GM21447 (cell line): ENCODE results near the gene CAMK2A.
"Not testable (repeated sequence)": the region's sequence is repeated elsewhere in the genome, so short reads cannot be mapped to it uniquely, and the experiment has no call there.

Experiments used
- ATAC-seq: cut with Tn5 transposase; IDR thresholded peaks from one replicate; pipeline ENCODE4 v1.9.1; 2021; ENCODE audit not compliant: unreplicated experiment

The CAMK2A gene

GRCh38 chr5:150255659-150256409 is 33.7 kb downstream of the CAMK2A start:
- no peak for ATAC-seq

GRCh38 chr5:150254774-150255173 is 34.8 kb downstream of the CAMK2A start:
- ATAC-seq, result no peak

GRCh38 chr5:150254363-150254762 is 35.2 kb downstream of the CAMK2A start:
- no peak for ATAC-seq

- ATAC-seq, result no peak
Measured at GRCh38 chr5:150253416-150254208, 36.0 kb downstream of the CAMK2A start.

- ATAC-seq, result no peak
Measured at GRCh38 chr5:150252489-150252888, 37.1 kb downstream of the CAMK2A start.

GRCh38 chr5:150251504-150251903 is 38.1 kb downstream of the CAMK2A start:
- ATAC-seq, result no peak

- ATAC-seq, result no peak
Measured at GRCh38 chr5:150249744-150250143, 39.8 kb downstream of the CAMK2A start.

- ATAC-seq, result no peak
Measured at GRCh38 chr5:150248946-150249345, 40.6 kb downstream of the CAMK2A start.

- not testable (repeated sequence) for ATAC-seq
Measured at GRCh38 chr5:150248493-150248892, 41.1 kb downstream of the CAMK2A start.

- no peak for ATAC-seq
Measured at GRCh38 chr5:150247726-150248125, 41.8 kb downstream of the CAMK2A start.

GRCh38 chr5:150246835-150247234 is 42.7 kb downstream of the CAMK2A start:
- ATAC-seq, result no peak

- no peak for ATAC-seq
Measured at GRCh38 chr5:150246429-150246828, 43.1 kb downstream of the CAMK2A start.

- ATAC-seq, result no peak
Measured at GRCh38 chr5:150245808-150246207, 43.8 kb downstream of the CAMK2A start.

GRCh38 chr5:150245111-150245789 is 44.3 kb downstream of the CAMK2A start:
- no peak for ATAC-seq

GRCh38 chr5:150244209-150244608 is 45.4 kb downstream of the CAMK2A start:
- no peak for ATAC-seq

GRCh38 chr5:150243590-150243989 is 46.0 kb downstream of the CAMK2A start:
- no peak for ATAC-seq

- ATAC-seq, result no peak
Measured at GRCh38 chr5:150242251-150242894, 47.2 kb downstream of the CAMK2A start.

- no peak for ATAC-seq
Measured at GRCh38 chr5:150241298-150242160, 48.0 kb downstream of the CAMK2A start.

- no peak for ATAC-seq
Measured at GRCh38 chr5:150239794-150240122, 49.8 kb downstream of the CAMK2A start.

GRCh38 chr5:150239099-150239793 is 50.3 kb downstream of the CAMK2A start:
- ATAC-seq, result no peak
